Peyer's patch (tissue), 4 donors: ENCODE measurements around the gene PYGB.

ENCODE experiments used
- CTCF ChIP-seq, 6 experiments: fragments of 450-650 bp in 4 of 6; fragments of 200-600 bp in 2 of 6; sonication (generic) in 1 of 6; IDR thresholded peaks; one replicate each; pipeline ENCODE4 v1.5.1; 2017 to 2019; ENCODE audit warnings: antibody characterized with exemption in 6 of 6, mild to moderate bottlenecking in 3 of 6, moderate library complexity in 1 of 6
- POLR2A ChIP-seq, 2 donors: fragments of 450-650 bp; IDR thresholded peaks; one replicate each; pipeline ENCODE4 v1.5.1; 2017; ENCODE audit warnings: antibody characterized with exemption in 2 of 2, mild to moderate bottlenecking in 2 of 2, moderate library complexity in 2 of 2

DNA sequence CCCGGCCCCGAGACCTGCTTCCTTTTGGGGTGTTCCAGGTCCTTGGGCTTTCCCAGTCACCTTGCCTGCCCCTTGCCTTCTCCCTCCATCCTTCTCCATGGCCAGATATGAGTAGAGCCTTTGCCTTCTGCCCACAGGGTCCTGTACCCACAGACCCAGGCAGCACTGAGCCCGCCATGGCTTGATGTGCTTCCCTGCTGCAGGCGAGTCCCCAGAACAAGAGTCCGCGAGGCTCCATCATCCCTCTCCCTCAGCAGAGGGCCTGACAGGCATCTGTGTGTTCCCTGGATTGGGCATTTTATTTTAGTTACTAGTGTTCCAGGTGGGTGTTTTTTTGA is 21.9 kb downstream of the PYGB start:
- no peak for TF ChIP-seq POLR2A (IDR thresholded peaks at IDR 0.05)
- TF ChIP-seq CTCF (IDR thresholded peaks at IDR 0.05): no peak
